ENCODE results near the gene ZBP1.

ZBP1 gene

DNA sequence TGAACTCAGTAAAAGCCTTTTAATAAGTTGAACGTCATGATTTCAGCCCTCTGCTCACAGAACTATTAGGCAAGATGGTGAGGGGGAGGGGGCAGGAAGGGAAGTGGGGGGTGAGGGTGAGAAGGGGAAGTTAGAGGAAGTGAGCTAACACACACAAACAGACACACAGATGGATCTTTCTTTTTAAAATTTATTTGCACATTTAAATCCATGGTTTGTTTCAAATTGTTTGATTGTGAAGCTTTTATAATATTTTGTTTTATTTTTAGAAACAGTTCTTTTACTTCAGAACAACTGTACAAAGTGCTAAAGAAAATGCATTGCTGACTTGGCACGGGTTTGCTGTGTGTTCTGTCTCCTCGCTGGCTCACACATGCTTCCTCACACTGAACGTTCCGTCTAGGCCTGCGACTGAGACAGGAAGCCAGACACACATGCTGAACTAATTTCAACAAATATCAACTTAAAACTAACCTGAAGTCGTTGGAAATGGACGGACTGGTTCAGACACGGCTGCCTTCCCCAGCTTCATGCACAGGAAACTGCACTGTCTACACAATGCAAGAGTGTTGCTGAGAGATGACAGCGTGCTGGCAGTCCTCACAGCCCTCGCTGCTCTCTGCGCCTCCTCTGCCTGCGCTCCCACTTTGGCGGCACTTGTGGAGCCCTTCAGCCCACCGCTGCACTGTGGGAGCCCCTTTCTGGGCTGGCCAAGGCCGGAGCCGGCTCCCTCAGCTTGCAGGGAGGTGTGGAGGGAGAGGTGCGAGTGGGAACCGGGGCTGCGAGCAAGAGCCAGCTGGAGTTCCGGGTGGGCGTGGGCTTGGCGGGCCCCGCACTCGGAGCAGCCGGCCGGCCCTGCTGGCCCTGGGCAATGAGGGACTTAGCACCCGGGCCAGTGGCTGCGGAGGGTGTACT, 8.1 kb upstream of the ZBP1 start:
- no peak overlapping the region for H3K27ac Mint-ChIP-seq
- peaks cover 18% of the 10 kb centered on the region for H3K27me3 Mint-ChIP-seq (ENCODE audit: low read depth, poor library complexity)
- H3K4me3 Mint-ChIP-seq = no peak overlapping the region
- H3K4me1 Mint-ChIP-seq = peaks cover 4% of the 10 kb centered on the region
- H3K9me3 Mint-ChIP-seq = peaks cover 35% of the 10 kb centered on the region
- H3K36me3 Mint-ChIP-seq (ENCODE audit: low read depth) = no peaks in the 10 kb centered on the region
- no peak for DNase-seq
- TF ChIP-seq, protein P1, sequence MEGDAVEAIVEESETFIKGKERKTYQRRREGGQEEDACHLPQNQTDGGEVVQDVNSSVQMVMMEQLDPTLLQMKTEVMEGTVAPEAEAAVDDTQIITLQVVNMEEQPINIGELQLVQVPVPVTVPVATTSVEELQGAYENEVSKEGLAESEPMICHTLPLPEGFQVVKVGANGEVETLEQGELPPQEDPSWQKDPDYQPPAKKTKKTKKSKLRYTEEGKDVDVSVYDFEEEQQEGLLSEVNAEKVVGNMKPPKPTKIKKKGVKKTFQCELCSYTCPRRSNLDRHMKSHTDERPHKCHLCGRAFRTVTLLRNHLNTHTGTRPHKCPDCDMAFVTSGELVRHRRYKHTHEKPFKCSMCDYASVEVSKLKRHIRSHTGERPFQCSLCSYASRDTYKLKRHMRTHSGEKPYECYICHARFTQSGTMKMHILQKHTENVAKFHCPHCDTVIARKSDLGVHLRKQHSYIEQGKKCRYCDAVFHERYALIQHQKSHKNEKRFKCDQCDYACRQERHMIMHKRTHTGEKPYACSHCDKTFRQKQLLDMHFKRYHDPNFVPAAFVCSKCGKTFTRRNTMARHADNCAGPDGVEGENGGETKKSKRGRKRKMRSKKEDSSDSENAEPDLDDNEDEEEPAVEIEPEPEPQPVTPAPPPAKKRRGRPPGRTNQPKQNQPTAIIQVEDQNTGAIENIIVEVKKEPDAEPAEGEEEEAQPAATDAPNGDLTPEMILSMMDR (IDR thresholded peaks at IDR 0.05) = no peak

DNA sequence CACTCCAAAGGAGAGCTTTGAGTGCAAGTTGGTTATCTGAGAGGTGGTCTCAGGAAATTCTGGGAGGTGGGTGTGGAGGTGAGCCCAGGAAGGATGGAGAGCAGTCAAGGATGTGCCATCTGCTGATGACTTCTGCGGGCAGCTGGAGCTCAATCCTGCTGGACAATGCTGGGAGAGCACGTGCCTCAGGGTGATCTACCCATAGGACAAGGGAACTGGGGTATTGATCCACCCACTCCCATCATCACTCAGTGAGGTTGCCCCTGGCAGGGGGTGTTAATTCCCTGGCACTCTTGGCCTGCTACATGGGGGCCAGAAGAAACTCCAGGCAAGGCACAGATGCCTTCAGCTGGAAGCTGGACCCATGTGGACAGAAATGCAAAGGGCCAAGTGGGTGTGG, 7.1 kb upstream of the ZBP1 start:
- Mint-ChIP-seq H3K27ac (no peak overlapping the region), H3K27me3 (ENCODE audit: low read depth, poor library complexity) (peaks cover 22% of the 10 kb centered on the region), H3K9me3 (peaks cover 35% of the 10 kb centered on the region), H3K4me1 (peaks cover 4% of the 10 kb centered on the region), H3K4me3 (no peak overlapping the region), H3K36me3 (ENCODE audit: low read depth) (no peaks in the 10 kb centered on the region)
- DNase-seq = no peak
- TF ChIP-seq, protein P1 (IDR thresholded peaks at IDR 0.05) = no peak

DNA sequence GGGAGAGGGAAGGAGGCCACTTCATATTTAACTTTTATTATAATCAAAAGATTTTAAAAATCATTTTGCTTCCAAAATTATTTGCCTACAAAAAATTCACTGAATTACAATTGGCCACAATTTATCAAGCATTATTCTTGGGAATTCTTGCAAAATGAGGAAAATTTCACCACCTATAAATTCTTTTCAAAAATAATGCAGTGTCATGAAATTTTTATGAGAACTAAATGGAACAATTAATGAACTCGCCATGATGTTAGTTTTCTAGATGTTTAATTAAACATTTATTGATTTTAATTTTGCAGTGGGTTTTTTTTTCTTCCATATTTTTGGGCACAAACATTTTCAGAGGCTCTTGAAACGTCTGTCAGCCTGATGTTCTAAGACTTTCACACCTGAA, 5.8 kb upstream of the ZBP1 start:
- TF ChIP-seq, protein P1 (IDR thresholded peaks at IDR 0.05) = no peak
- Mint-ChIP-seq H3K4me3 (no peak overlapping the region), H3K9me3 (peaks cover 35% of the 10 kb centered on the region), H3K4me1 (peaks cover 4% of the 10 kb centered on the region), H3K27ac (no peak overlapping the region), H3K36me3 (ENCODE audit: low read depth) (no peaks in the 10 kb centered on the region), H3K27me3 (ENCODE audit: low read depth, poor library complexity) (peaks cover 25% of the 10 kb centered on the region)
- no peak for DNase-seq

DNA sequence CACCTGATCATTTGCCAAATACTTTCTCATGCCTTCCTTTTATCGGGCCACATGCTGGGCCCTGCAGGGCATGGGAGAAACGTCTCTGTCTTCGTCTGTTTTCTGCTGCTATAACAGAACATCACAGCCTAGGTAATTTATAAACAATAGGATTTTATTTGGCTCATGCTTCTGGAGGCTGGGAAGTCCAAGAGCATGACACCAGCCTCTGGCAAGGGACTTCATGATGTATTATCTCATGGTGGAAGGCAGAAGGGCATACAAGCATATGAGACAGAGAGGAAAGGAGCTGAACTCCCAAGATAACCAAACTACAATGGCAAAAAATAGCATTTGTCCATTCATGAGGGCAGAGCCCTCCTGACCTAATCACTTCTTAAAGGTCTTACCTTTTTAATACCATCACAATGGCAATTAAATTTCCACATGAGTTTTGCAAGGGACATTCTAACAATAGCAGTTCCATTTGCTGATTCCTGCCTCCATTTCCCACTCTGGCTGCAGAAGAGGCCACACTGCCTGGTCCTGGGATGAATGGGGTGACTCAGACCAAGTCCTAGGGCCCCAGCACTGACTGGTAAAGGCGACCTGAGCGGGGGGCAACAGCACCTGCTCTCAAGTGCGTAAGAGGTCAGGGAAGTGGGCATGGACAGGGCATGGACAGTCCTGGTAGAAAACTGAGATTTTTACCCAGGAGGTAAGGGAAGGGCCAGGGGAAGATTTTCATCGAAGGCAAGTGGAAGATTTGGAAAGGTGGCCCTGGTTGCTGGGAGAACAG, 5.1 kb upstream of the ZBP1 start:
- Mint-ChIP-seq H3K27ac (no peak overlapping the region), H3K4me1 (peaks cover 4% of the 10 kb centered on the region), H3K4me3 (no peak overlapping the region), H3K9me3 (peaks cover 34% of the 10 kb centered on the region), H3K36me3 (ENCODE audit: low read depth) (no peaks in the 10 kb centered on the region), H3K27me3 (ENCODE audit: low read depth, poor library complexity) (peaks cover 27% of the 10 kb centered on the region)
- TF ChIP-seq, protein P1 (IDR thresholded peaks at IDR 0.05) = no peak
- DNase-seq = no peak

DNA sequence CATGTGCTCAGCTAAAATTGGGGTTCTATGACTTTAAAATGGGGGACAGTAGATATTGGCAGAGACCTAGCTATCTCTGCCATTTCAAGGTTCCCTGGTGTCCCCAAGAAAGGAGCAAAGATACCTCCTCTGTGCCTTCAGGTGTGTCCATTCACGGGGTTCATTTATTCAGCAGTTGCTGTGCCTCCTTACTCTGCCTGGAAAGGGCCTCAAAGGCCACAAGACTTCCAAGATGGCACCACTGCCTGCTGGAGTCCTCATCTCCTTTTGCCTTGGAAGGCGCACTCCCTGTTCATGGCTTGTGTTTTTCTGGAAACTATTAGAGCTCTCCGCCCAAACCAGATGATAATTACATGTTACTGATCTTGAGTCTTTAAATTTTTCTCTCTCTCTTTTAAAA, 3.9 kb upstream of the ZBP1 start:
- Mint-ChIP-seq H3K27me3 (ENCODE audit: low read depth, poor library complexity) (peaks cover 34% of the 10 kb centered on the region), H3K4me1 (peaks cover 4% of the 10 kb centered on the region), H3K9me3 (peaks cover 25% of the 10 kb centered on the region), H3K4me3 (no peak overlapping the region), H3K27ac (no peak overlapping the region), H3K36me3 (ENCODE audit: low read depth) (no peaks in the 10 kb centered on the region)
- TF ChIP-seq, protein P1 (IDR thresholded peaks at IDR 0.05) = no peak
- DNase-seq = no peak

Measured in nephron progenitor cell (in vitro differentiated cells).